Transverse colon (tissue), 4 donors: ENCODE data around the gene AATK. TPM values are rescaled to one million over a fixed set of nuclear protein-coding genes. Genes with fewer than 3 reads are reported as not detected.

Experiments used
- DNase-seq: peaks from one replicate; pipeline ENCODE4 v3.0.0-alpha.2; 2019
- H3K27ac ChIP-seq, 4 donors: fragments of 200-600 bp; sonication (generic); 2 replicates each; pipeline ENCODE4 v1.5.1; 2016 to 2018; ENCODE audit warnings: inconsistent platforms in 4 of 4
- H3K27me3 ChIP-seq: fragments of 200-600 bp; sonication (generic); 2 replicates; pipeline ENCODE4 v1.5.1; 2017; ENCODE audit warnings: inconsistent platforms
- H3K36me3 ChIP-seq, 4 donors: fragments of 200-600 bp; sonication (generic); 2 replicates each; pipeline ENCODE4 v1.5.1; 2017 to 2019; ENCODE audit warnings: inconsistent platforms in 4 of 4
- H3K4me1 ChIP-seq, 4 donors: fragments of 200-600 bp; sonication (generic); 2 replicates each; pipeline ENCODE4 v1.5.1; 2017 to 2020; ENCODE audit warnings: inconsistent platforms in 4 of 4
- H3K4me3 ChIP-seq, 4 donors: fragments of 200-600 bp; sonication (generic); 1 replicate in 1 of 4; 2 replicates in 3 of 4; pipeline versions ENCODE4 v1.5.1 to v1.6.1; 2017 to 2019; ENCODE audit warnings: inconsistent platforms in 4 of 4
- H3K9me3 ChIP-seq, 2 donors: fragments of 200-600 bp; sonication (generic); 2 replicates each; pipeline ENCODE4 v1.5.1; 2017 to 2019; ENCODE audit warnings: inconsistent platforms in 2 of 2
- EP300 ChIP-seq: sonication (generic); formaldehyde crosslinking; IDR thresholded peaks from one replicate; pipeline ENCODE4 v1.6.1; 2017; ENCODE audit warnings: antibody characterized with exemption, low read depth
- POLR2A ChIP-seq: fragments of 450-650 bp; IDR thresholded peaks from one replicate; pipeline ENCODE4 v1.6.1; 2016; ENCODE audit warnings: antibody characterized with exemption, mild to moderate bottlenecking, moderate library complexity
- POLR2AphosphoS5 ChIP-seq, 3 donors: sonication (generic); formaldehyde crosslinking; IDR thresholded peaks; one replicate each; pipeline ENCODE4 v1.6.1; 2016; ENCODE audit warnings: antibody characterized with exemption in 3 of 3
- WGBS, 2 donors: methylation state at CpG; one replicate each; pipeline ENCODE4 v1.1.5; 2018; ENCODE audit warnings: low coverage in 1 of 2; 5-methylcytosine and 5-hydroxymethylcytosine counted together
- in situ Hi-C, 4 donors: fragments of 200-750 bp; cut with MboI; loops; one replicate each; pipeline versions ENCODE4 v1.15.0 to v1.15.1; 2017; ENCODE audit warnings: low sequenced_read_pairs in 3 of 4, low pct_ligation_motif_present in 1 of 4, low pct_unique_long_range_greater_than_20kb in 1 of 4
- intact Hi-C: fragments of 100-400 bp; cut with DNase I; formaldehyde crosslinking; loops from one replicate; pipeline ENCODE4 v1.15.1; 2023; ENCODE audit warnings: low total_unique reads
- total RNA-seq, 4 donors: library from RNA; depleted of rRNA; stranded (reverse); fragments of >200 nt; gene quantifications; one replicate each; pipeline ENCODE4 v1.1.0, GENCODE V29; 2016
- TF ChIP-seq, protein P1 (sequence below), 5 experiments: fragments of 200-600 bp in 3 of 5; fragments of 450-650 bp in 2 of 5; sonication (generic) in 3 of 5; IDR thresholded peaks; 1 replicate in 2 of 5; 2 replicates in 3 of 5; pipeline ENCODE4 v1.5.1; 2016 to 2017; ENCODE audit warnings: antibody characterized with exemption in 5 of 5, inconsistent platforms in 3 of 5, mild to moderate bottlenecking in 2 of 5, moderate library complexity in 1 of 5

AATK gene
- total RNA-seq, 4 donors from 2014 or later: 1.7 to 21.3 (median 8.6) TPM

DNA sequence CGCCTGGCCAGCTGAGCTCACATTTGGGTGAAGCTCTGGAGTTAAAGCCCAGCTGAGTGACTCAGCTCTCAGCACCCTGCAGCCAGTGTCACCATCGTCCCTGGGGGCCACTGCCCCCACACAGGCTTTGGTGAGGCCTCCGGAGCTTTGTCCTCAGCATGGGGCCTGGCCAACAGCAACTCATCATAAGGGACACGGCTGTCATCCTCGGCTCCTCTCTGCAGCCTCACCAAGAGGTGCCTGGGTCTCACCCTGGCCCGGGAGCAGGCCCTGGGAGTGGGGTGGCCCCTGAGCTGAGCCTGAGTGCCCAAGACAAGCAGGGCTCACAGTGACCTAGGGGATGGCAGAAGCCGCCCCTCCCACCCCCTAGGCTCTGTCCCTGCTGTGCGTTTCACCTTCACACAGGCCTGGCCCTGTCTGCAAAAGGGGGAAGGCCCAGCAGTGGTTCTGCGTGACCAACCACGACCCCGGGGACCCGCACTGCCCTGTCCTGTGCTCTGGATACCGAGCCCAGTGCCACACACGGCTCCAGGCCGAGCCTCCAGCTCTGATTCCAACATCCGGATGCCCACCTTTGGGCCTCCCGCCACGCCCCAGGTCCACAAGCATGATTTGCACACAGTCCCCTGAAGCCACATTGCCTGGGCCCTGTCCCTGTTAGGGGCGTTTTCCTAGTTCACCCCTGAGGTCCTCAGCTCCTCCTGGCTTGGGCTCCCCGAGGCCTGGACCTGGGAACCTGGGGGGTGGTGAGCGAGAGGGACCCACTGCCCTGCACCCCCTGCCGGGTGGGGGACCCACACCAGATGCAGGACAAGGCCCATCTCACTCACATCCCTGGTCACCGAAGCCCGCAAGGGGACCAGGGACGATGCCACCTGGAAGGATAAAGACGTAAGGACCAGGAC, 21.8 kb upstream of the AATK start:
- no peak for DNase-seq
- intact Hi-C loops (no loop called here), in situ Hi-C loops (no loop called here)
- Histone ChIP-seq H3K9me3 (no peaks in the 10 kb centered on the region), H3K4me3 (no peak overlapping the region), H3K36me3 (no peaks in the 10 kb centered on the region), H3K27me3 (peaks cover 20% of the 10 kb centered on the region), H3K4me1 (no peaks in the 10 kb centered on the region), H3K27ac (no peak overlapping the region)
- 86 to 100% methylated on average over 1 to 26 of the region's 26 CpGs for WGBS, 2 donors
- no peak for TF ChIP-seq POLR2A
- no peak for TF ChIP-seq POLR2AphosphoS5 (IDR thresholded peaks at IDR 0.05)
- TF ChIP-seq, protein P1, sequence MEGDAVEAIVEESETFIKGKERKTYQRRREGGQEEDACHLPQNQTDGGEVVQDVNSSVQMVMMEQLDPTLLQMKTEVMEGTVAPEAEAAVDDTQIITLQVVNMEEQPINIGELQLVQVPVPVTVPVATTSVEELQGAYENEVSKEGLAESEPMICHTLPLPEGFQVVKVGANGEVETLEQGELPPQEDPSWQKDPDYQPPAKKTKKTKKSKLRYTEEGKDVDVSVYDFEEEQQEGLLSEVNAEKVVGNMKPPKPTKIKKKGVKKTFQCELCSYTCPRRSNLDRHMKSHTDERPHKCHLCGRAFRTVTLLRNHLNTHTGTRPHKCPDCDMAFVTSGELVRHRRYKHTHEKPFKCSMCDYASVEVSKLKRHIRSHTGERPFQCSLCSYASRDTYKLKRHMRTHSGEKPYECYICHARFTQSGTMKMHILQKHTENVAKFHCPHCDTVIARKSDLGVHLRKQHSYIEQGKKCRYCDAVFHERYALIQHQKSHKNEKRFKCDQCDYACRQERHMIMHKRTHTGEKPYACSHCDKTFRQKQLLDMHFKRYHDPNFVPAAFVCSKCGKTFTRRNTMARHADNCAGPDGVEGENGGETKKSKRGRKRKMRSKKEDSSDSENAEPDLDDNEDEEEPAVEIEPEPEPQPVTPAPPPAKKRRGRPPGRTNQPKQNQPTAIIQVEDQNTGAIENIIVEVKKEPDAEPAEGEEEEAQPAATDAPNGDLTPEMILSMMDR (IDR thresholded peaks at IDR 0.05): no peak
- no peak for TF ChIP-seq EP300

DNA sequence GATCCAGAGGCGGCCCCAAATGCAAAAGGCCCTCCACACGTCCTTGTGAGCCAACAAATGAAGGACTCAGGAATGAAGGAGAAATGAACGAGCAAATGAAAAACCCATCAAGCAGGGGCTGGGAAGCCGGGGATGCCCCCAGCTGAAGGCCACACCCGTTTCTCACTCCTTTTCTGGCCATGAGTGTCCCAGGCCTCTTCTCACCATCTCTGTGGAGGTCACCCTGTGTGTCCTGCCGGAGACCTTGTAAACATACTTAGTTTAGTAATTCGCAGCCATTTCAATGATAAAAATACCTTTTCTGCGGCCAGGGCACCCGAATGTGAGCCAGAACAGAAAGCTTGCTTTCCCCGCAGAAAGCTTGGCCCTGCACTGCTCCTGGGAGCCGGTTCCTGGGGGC, 21.1 kb upstream of the AATK start:
- Histone ChIP-seq H3K4me3 (no peak overlapping the region), H3K4me1 (no peaks in the 10 kb centered on the region), H3K27ac (no peak overlapping the region), H3K9me3 (no peaks in the 10 kb centered on the region), H3K36me3 (no peaks in the 10 kb centered on the region), H3K27me3 (peaks cover 24% of the 10 kb centered on the region)
- intact Hi-C loops: no loop called here
- 86 to 100% methylated on average over 2 to 11 of the region's 11 CpGs for WGBS, 2 donors
- TF ChIP-seq POLR2A (no peak), EP300 (no peak), POLR2AphosphoS5 (IDR thresholded peaks at IDR 0.05) (no peak)
- TF ChIP-seq, protein P1 (IDR thresholded peaks at IDR 0.05): no peak
- in situ Hi-C loops: no loop called here
- no peak for DNase-seq

DNA sequence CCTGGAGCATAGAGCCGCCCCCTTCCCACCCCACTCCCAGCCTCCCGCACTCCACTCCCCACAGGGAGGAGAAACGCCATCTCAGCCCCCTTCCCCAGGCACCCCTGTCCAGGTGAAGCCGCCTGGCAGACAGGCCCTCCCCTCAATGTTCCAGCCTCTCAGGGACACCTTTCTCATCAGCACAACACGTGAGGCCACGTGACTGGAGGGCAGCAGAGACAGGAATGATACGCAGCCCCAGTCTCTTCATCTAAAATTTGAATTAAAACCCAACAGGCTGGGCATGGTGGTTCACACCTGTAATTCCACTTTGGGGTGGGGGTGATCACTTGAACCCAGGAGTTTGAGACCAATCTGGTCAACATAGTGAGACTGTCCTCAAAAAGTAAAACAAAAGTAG, 20.2 kb upstream of the AATK start:
- no peaks in the 10 kb centered on the region for H3K4me1 ChIP-seq
- no peak for DNase-seq
- H3K27ac ChIP-seq: no peak overlapping the region
- H3K36me3 ChIP-seq: no peaks in the 10 kb centered on the region
- TF ChIP-seq POLR2A (no peak), EP300 (no peak), POLR2AphosphoS5 (IDR thresholded peaks at IDR 0.05) (no peak)
- TF ChIP-seq, protein P1 (IDR thresholded peaks at IDR 0.05): no peak
- in situ Hi-C loops (no loop called here), intact Hi-C loops (no loop called here)
- H3K27me3 ChIP-seq: peaks cover 33% of the 10 kb centered on the region
- no peaks in the 10 kb centered on the region for H3K9me3 ChIP-seq
- no peak overlapping the region for H3K4me3 ChIP-seq
- WGBS, 2 donors: 76 to 80% methylated on average over 1 to 7 of the region's 7 CpGs

DNA sequence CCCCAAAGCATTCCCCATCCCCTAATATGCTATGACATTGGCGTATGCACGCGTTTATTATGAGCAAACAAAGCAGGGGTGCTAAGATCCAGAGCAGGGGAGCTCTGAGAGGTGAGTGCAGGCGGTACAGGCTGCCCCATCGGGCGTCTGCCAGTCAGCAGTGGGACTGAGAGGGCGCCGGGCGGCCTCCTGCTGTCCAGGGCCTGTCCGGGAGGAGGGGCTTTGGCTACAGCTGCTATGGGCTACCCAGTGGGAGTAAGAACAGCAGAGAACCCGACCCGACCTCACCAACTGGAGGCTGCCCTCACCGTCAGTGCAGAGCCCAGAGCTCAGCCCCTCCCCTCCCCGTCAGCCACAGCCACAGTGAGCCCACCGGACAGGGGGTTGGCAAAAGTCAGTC, 18.5 kb upstream of the AATK start:
- no peak for DNase-seq
- 20 to 35% methylated on average over 1 to 15 of the region's 15 CpGs for WGBS, 2 donors
- intact Hi-C loops: no loop called here
- no peaks in the 10 kb centered on the region for H3K36me3 ChIP-seq
- in situ Hi-C loops: no loop called here
- no peak for TF ChIP-seq EP300
- TF ChIP-seq, protein P1 (IDR thresholded peaks at IDR 0.05): no peak
- TF ChIP-seq POLR2AphosphoS5 (IDR thresholded peaks at IDR 0.05): no peak
- no peak for TF ChIP-seq POLR2A
- H3K4me1 ChIP-seq: no peaks in the 10 kb centered on the region
- no peak overlapping the region for H3K27ac ChIP-seq
- H3K27me3 ChIP-seq: peaks cover 33% of the 10 kb centered on the region
- no peak overlapping the region for H3K4me3 ChIP-seq
- no peaks in the 10 kb centered on the region for H3K9me3 ChIP-seq
